HG03159 (cell line): ENCODE data around the gene NPEPL1.
"Not testable (repeated sequence)": the region's sequence is repeated elsewhere in the genome, so short reads cannot be mapped to it uniquely, and the experiment has no call there.

Experiments used
- ATAC-seq: cut with Tn5 transposase; IDR thresholded peaks from one replicate; pipeline ENCODE4 v1.9.1; 2021; ENCODE audit warnings: mild to moderate bottlenecking, moderate library complexity; ENCODE audit not compliant: unreplicated experiment

The NPEPL1 gene, protein sequence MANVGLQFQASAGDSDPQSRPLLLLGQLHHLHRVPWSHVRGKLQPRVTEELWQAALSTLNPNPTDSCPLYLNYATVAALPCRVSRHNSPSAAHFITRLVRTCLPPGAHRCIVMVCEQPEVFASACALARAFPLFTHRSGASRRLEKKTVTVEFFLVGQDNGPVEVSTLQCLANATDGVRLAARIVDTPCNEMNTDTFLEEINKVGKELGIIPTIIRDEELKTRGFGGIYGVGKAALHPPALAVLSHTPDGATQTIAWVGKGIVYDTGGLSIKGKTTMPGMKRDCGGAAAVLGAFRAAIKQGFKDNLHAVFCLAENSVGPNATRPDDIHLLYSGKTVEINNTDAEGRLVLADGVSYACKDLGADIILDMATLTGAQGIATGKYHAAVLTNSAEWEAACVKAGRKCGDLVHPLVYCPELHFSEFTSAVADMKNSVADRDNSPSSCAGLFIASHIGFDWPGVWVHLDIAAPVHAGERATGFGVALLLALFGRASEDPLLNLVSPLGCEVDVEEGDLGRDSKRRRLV

GRCh38 chr20:58692579-58693225 lies at the start of gene NPEPL1:
Gene NPEPL1, plus strand, starts transcription at chr20:58692800. Its CDS starts 101 bp downstream, at chr20:58692901.
- ATAC-seq = peak; percentile 86

- ATAC-seq = not testable (repeated sequence)
These were observed 49.7 kb upstream of the NPEPL1 start for GRCh38 chr20:58642896-58643295.

DNA sequence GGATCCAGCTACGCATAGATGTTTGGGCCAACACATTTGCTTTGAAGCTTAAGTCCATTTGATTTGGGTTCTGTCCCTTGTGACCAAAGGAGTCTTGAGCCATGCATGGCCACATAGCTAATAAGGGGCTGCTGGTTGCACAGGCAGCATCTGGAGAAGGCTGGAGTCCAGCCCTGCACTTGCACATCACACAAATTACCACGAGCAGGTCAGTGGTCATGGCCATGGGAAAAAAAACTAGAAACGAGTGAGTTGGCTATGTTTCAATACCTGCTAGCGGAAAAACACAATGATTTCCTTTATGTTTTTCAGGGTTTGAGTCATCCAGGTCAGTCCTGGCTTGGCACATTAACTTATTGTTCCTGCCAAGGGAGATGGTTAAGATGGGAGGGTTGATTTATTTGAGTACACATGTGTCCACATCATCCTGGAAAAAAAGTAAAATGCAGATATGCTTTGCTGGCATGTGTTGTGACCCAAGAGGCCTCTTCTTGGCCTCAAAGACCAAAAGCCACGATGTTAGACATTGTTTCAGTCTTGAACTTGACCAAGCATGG lies 47.1 kb upstream of the NPEPL1 start:
- ATAC-seq = no peak

DNA sequence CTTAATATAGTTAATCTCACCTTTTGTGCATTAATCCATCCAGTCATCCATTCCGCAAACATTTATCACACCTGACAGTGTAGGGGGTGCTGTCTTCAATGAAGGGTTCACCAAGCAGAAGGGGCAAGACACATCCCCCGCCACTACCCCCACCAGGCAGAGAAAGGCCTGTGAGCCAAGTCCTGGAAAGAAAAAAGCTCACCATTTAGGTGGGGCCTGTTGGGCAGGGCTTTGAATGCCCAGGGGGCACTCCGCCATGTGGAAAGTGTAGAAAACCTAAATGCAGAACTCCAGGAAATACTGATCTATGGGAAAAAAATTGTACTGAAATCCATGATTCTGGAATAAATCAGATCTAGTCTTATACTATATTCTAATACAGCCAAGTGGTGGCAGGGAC lies 46.3 kb upstream of the NPEPL1 start:
- no peak for ATAC-seq

GRCh38 chr20:58646703-58647102 lies 45.9 kb upstream of the NPEPL1 start:
- ATAC-seq = no peak

- ATAC-seq = no peak
These were observed 45.3 kb upstream of the NPEPL1 start for GRCh38 chr20:58647162-58647795.

- no peak for ATAC-seq
These were observed 44.7 kb upstream of the NPEPL1 start for GRCh38 chr20:58647796-58648501.

DNA sequence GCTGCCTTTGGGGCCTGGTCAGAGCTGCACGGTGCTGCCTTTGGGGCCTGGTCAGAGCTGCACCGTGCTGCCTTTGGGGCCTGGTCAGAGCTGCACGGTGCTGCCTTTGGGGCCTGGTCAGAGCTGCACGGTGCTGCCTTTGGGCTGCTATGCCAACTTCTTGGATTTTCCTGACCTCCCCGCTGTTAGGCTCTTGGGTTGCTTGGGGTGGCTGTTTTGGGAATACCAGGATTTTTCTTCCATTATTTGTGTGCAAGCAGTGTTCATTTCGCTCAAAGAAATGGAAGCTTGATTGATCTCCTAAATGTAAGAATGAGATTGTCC lies 44.1 kb upstream of the NPEPL1 start:
- ATAC-seq = not testable (repeated sequence)

GRCh38 chr20:58649288-58650180 lies 43.1 kb upstream of the NPEPL1 start:
- peak; percentile 2 for ATAC-seq

DNA sequence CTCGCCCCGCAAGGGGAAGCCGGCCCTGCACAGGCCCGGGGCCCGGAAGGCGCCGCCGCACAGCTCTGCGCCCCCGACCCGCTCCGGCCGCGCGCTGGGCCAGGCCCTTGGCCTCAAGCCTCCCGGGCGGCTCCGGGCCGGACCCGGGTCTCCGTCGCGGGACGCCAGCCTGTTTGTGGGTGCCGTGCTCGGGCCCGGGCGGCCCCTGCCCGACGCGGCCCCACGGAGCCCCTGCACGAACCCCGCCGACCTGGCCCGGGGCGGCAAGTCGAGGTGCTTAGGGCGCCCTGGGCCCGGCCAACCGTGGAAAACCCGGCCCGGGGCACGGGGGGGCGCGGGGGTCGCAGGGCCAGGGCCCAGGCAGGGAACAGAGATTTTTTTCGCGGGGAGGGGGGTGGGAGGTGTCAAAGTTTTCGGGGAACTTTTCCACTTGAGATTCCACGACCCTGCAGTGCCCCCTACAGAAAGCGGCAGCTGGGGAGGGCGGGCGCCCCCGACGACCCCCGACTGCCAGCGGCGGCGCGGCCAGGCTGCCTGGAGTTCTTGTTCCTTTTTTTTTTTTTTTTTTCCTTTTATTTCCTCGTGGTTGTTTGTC lies 42.3 kb upstream of the NPEPL1 start:
- ATAC-seq = peak; percentile 17

GRCh38 chr20:58650776-58651558 lies 41.6 kb upstream of the NPEPL1 start, which contains the start of gene STX16:
Gene STX16, plus strand, starts transcription at chr20:58651283. Its CDS starts 724 bp downstream, at chr20:58652007.
- peak; percentile 61 for ATAC-seq

DNA sequence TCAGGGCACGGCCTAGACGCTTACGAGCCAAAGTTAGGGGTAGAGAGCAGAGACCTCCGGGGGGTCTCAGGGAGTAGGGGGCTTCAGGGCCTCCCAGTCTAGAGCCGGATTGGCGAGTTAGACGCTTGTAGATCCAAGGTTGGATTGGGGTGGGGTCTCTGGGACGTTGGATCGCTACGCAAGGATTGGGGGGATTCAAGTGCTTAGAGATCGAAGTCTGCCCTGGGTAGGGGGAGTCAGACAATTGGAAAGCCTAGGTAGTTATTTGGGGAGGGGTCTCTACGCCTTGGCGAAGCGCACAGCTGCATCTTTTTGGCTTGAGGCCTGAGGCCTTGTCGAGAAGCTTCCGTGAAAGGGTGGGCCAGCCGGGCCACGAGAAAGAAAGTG lies 41.0 kb upstream of the NPEPL1 start:
- ATAC-seq = no peak

DNA sequence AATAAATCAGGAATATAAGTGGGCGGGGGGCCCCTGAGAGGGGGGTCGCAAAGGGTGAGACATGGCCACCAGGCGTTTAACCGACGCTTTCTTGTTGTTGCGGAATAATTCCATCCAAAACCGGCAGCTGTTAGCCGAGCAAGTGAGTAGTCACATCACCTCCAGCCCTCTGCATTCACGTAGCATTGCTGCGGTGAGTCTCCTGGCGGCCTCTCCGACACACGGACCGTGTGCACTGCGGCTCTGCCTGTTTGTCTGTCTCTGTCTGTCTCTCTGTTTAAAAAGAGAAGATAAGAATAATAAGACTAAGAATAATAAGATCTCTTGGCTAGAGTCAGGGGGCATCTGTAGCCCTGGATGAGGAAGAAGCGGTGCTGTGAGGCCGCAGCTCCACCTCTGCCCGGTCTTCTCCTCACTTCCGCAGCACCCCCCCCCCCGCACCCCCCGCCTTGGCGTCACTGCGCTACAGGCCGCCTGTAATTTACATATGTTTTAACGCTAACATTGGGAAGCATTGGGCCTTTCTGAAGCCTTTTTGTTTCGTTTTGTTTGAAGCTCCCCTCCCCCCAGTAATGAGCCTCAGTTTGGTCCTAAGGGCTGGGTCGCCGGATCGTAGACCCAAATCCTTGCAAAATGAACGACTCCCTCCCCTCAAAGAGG lies 40.5 kb upstream of the NPEPL1 start:
- ATAC-seq = peak; percentile 43

- ATAC-seq = peak; percentile 8
These were observed 39.9 kb upstream of the NPEPL1 start for GRCh38 chr20:58652606-58653294.

GRCh38 chr20:58654337-58654736 lies 38.3 kb upstream of the NPEPL1 start:
- ATAC-seq = no peak

DNA sequence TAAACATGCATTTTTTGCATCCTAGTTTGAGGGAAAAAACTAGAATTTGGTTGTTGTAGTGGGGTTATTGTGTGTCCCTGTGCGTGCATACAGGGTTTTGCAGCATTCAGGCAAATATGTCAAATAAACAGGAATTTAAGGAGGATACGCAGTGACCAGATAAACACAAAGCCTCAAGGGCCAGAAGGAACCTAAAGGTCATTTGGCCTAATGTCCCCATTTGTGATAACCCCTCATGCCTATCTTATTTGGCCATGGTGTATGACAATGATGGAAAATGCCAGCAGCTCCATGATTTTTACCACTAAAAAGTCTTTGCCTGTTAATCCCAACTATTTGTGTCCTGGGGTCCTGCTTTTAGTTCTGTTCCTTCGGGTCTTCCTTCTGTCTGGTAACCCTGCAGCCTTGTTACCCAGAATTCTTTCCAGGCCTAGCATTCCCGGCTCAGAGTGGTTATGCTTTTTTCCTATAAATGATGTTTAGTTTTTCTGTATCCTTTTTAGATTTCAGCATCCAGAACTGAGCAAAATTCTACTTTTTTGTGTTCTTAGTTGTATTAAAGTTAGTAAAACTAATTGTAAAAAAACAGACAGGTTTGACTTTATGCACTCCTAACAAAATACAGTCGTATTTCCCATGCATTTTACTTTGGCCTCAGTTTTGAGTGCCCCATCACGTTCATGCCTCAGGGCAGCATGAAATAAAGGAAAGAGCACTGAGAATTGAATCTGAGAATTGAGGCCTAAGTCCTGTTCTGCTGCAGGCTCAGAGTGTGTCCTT lies 37.1 kb upstream of the NPEPL1 start:
- ATAC-seq = no peak

- ATAC-seq = no peak
These were observed 35.8 kb upstream of the NPEPL1 start for GRCh38 chr20:58656831-58657230.
